HL-60 (cell line): ENCODE measurements around the gene ARL6IP5.

Experiments
- DNase-seq, 2 experiments: peaks; one replicate each; pipeline ENCODE4 v3.0.0-alpha.2; 2010 to 2020; ENCODE audit warnings: low read depth in 1 of 2, low spot score in 1 of 2
- H3K27ac ChIP-seq: fragments of 250-450 bp; sonication (Bioruptor Pico); replicated peaks from 2 replicates; pipeline ENCODE4 v1.5.1; 2020; ENCODE audit warnings: mild to moderate bottlenecking, moderate library complexity
- H3K27me3 ChIP-seq: fragments of 250-450 bp; sonication (Bioruptor Pico); 2 replicates; pipeline ENCODE4 v1.5.1; 2021; ENCODE audit warnings: mild to moderate bottlenecking, moderate library complexity; ENCODE audit not compliant: insufficient read depth, poor library complexity, severe bottlenecking
- H3K4me3 ChIP-seq: replicated peaks from 2 replicates; pipeline ENCODE4 v1.5.1; 2011; ENCODE audit warnings: mild to moderate bottlenecking, control low read depth, low read length; ENCODE audit not compliant: insufficient read depth
- CTCF ChIP-seq: IDR thresholded peaks from one replicate; pipeline ENCODE4 v1.5.1; 2011; ENCODE audit warnings: low read length, control low read depth, inconsistent platforms; ENCODE audit not compliant: insufficient read depth
- GABPA ChIP-seq: IDR thresholded peaks from 2 replicates; pipeline ENCODE4 v1.6.1; 2012; ENCODE audit warnings: low read depth
- POLR2AphosphoS5 ChIP-seq: IDR thresholded peaks from 2 replicates; pipeline ENCODE4 v1.6.1; 2012; ENCODE audit warnings: low read depth
- REST ChIP-seq: IDR thresholded peaks from 2 replicates; pipeline ENCODE4 v1.6.1; 2012; ENCODE audit warnings: low read depth; ENCODE audit not compliant: insufficient replicate concordance
- SPI1 ChIP-seq: IDR thresholded peaks from 2 replicates; pipeline ENCODE4 v1.6.1; 2012; ENCODE audit warnings: low read depth, mild to moderate bottlenecking, borderline replicate concordance

ARL6IP5 gene

GRCh38 chr3:69059688-69060087 is 25.0 kb upstream of the ARL6IP5 start:
- H3K4me3 ChIP-seq, result no peak overlapping the region
- no peak for DNase-seq
- no peaks in the 10 kb centered on the region for H3K27me3 ChIP-seq
- TF ChIP-seq REST (no peak), CTCF (no peak), GABPA (no peak), SPI1 (no peak), POLR2AphosphoS5 (no peak)
- no peak overlapping the region for H3K27ac ChIP-seq

GRCh38 chr3:69063636-69064035 is 21.1 kb upstream of the ARL6IP5 start:
- Histone ChIP-seq H3K27me3 (no peaks in the 10 kb centered on the region), H3K4me3 (no peak overlapping the region), H3K27ac (no peak overlapping the region)
- no peak for DNase-seq
- TF ChIP-seq REST (no peak), CTCF (no peak)

- TF ChIP-seq CTCF (no peak), GABPA (no peak), POLR2AphosphoS5 (no peak), SPI1 (no peak), REST (no peak)
- no peak overlapping the region for H3K27ac ChIP-seq
- no peaks in the 10 kb centered on the region for H3K27me3 ChIP-seq
- H3K4me3 ChIP-seq, result no peak overlapping the region
- no peak for DNase-seq
Observed at GRCh38 chr3:69065318-69065964, 19.3 kb upstream of the ARL6IP5 start.
